ENCODE results near the gene JPH2.

JPH2 gene

DNA sequence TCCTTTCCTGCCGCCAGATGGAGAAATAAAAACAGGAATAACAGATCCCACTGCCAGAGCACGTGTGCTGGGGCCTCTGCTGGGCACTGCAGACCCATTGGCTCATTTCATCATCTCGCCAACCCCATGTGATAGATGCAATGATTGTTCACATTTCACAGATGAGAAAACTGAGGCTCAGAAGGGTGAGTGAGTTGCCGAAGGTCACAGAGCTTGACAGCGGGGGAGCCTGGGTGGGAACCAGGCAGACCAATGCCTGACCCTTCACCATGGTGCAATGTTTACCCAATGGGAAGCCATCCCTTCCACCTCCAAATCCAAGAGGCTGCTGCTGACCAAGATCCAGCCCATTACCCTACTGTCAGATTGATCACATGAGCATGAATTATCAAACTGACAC lies 105.1 kb downstream of the JPH2 start:
- TF ChIP-seq CTCF (IDR thresholded peaks at IDR 0.05; ENCODE audit: insufficient read depth, low read depth, low read length, missing control alignments) = no peak
- no peak overlapping the region for H3K4me3 ChIP-seq (ENCODE audit: low read depth, low read length)
- no peak for DNase-seq (ENCODE audit: low read depth)

DNA sequence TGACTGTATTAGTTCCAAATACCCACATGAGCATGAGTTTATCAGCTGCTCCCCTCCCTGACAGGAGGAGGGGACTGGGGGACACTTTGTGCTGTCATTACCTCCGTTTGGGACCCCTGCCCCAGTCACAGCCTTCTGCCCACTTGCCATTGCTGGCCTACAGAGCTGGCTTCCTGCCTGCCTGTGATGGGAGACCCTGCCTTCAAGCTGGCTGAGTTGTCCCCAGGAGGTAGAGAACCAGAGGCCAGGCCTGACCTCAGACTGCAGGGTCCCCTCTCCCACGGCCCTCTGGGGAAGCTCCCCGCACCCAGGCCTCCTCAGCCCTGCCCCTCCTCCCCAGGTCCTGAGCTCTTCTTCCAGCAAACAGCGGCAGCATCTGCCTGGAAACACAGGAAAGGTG lies 105.5 kb downstream of the JPH2 start:
- no peak for TF ChIP-seq CTCF (IDR thresholded peaks at IDR 0.05; ENCODE audit: insufficient read depth, low read depth, low read length, missing control alignments)
- no peak for DNase-seq (ENCODE audit: low read depth)
- no peak overlapping the region for H3K4me3 ChIP-seq (ENCODE audit: low read depth, low read length)

- peak; percentile 88 for DNase-seq (ENCODE audit: low read depth)
- TF ChIP-seq CTCF (IDR thresholded peaks at IDR 0.05; ENCODE audit: insufficient read depth, low read depth, low read length, missing control alignments) = peak; percentile 98
- H3K4me3 ChIP-seq (ENCODE audit: low read depth, low read length) = no peak overlapping the region
Observed at GRCh38 chr20:44080646-44081267, 106.2 kb downstream of the JPH2 start.

DNA sequence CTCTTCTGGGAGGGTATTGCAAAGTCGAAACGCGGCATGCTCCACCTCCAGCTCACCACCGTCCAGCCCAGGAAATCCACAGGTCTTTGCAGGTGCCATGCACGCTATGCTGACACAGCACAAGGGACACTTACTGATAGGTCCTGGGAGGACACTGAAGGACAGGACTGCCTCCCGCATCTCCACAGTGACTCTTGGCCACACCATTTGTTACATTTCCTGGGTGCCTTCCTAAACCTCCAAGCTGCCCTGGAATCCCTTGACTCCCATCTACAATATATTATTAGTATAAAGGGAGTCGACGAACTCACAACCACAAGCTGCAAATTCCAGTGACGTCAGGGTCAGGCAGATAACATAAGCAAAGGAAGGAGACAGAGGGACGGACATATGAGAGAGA lies 106.9 kb downstream of the JPH2 start:
- no peak for TF ChIP-seq CTCF (IDR thresholded peaks at IDR 0.05; ENCODE audit: insufficient read depth, low read depth, low read length, missing control alignments)
- DNase-seq (ENCODE audit: low read depth) = no peak
- no peak overlapping the region for H3K4me3 ChIP-seq (ENCODE audit: low read depth, low read length)

- TF ChIP-seq CTCF (IDR thresholded peaks at IDR 0.05; ENCODE audit: insufficient read depth, low read depth, low read length, missing control alignments) = no peak
- DNase-seq (ENCODE audit: low read depth) = no peak
- no peak overlapping the region for H3K4me3 ChIP-seq (ENCODE audit: low read depth, low read length)
Observed at GRCh38 chr20:44079291-44079690, 107.7 kb downstream of the JPH2 start.

DNA sequence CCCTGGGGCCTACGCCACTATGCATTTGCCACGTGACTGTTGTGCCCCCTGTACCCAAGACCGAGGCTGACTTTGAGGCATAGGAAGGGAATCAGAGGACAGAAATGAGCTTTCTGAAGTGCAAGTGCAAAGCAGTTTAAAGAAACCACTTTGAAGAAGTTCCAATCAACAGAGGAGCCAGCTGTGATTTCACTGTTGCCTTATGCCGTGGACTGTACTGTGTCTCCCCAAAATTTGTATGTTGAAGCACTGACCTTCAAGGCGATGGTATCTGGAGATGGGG lies 111.1 kb downstream of the JPH2 start:
- DNase-seq (ENCODE audit: low read depth) = no peak
- no peak overlapping the region for H3K4me3 ChIP-seq (ENCODE audit: low read depth, low read length)
- TF ChIP-seq CTCF (IDR thresholded peaks at IDR 0.05; ENCODE audit: insufficient read depth, low read depth, low read length, missing control alignments) = no peak

GRCh38 chr20:44075191-44075949 lies 111.6 kb downstream of the JPH2 start:
- H3K4me3 ChIP-seq (ENCODE audit: low read depth, low read length) = no peak overlapping the region
- DNase-seq (ENCODE audit: low read depth) = no peak

More at GRCh38 chr20:44075191-44075949, 111.6 kb downstream of the JPH2 start:
- no peak for TF ChIP-seq CTCF (IDR thresholded peaks at IDR 0.05; ENCODE audit: insufficient read depth, low read depth, low read length, missing control alignments)
